Measurements from ENCODE around the gene TRPM6. TPM values are rescaled to one million over a fixed set of nuclear protein-coding genes. Genes with fewer than 3 reads are reported as not detected.

Gene TRPM6, protein sequence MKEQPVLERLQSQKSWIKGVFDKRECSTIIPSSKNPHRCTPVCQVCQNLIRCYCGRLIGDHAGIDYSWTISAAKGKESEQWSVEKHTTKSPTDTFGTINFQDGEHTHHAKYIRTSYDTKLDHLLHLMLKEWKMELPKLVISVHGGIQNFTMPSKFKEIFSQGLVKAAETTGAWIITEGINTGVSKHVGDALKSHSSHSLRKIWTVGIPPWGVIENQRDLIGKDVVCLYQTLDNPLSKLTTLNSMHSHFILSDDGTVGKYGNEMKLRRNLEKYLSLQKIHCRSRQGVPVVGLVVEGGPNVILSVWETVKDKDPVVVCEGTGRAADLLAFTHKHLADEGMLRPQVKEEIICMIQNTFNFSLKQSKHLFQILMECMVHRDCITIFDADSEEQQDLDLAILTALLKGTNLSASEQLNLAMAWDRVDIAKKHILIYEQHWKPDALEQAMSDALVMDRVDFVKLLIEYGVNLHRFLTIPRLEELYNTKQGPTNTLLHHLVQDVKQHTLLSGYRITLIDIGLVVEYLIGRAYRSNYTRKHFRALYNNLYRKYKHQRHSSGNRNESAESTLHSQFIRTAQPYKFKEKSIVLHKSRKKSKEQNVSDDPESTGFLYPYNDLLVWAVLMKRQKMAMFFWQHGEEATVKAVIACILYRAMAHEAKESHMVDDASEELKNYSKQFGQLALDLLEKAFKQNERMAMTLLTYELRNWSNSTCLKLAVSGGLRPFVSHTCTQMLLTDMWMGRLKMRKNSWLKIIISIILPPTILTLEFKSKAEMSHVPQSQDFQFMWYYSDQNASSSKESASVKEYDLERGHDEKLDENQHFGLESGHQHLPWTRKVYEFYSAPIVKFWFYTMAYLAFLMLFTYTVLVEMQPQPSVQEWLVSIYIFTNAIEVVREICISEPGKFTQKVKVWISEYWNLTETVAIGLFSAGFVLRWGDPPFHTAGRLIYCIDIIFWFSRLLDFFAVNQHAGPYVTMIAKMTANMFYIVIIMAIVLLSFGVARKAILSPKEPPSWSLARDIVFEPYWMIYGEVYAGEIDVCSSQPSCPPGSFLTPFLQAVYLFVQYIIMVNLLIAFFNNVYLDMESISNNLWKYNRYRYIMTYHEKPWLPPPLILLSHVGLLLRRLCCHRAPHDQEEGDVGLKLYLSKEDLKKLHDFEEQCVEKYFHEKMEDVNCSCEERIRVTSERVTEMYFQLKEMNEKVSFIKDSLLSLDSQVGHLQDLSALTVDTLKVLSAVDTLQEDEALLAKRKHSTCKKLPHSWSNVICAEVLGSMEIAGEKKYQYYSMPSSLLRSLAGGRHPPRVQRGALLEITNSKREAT (N-terminal part only)
- total RNA-seq (10 to 100 TPM in 2 of 5 donors, 1 to 10 TPM in 2, not detected in 1; 1.1 to 18.8 (median 7.9) TPM), polyA plus RNA-seq (under 1 TPM in 2 of 3 donors, not detected in 1; under 0.01 to 0.28 TPM)
- long read RNA-seq, donor 1 = 0 reads
- long read RNA-seq, donor 2 = 0 reads
- long read RNA-seq, donor 3 = 0 reads
- long read RNA-seq, donor 4 = 0 reads
- long read RNA-seq, donor 5 = 0 reads
- long read RNA-seq, donor 6 = 0 reads
- long read RNA-seq, donor 7 = 0 reads
- long read RNA-seq, donor 8 = 0 reads
- long read RNA-seq, donor 9 = 0 reads
- long read RNA-seq, donor 10 = 0 reads

DNA sequence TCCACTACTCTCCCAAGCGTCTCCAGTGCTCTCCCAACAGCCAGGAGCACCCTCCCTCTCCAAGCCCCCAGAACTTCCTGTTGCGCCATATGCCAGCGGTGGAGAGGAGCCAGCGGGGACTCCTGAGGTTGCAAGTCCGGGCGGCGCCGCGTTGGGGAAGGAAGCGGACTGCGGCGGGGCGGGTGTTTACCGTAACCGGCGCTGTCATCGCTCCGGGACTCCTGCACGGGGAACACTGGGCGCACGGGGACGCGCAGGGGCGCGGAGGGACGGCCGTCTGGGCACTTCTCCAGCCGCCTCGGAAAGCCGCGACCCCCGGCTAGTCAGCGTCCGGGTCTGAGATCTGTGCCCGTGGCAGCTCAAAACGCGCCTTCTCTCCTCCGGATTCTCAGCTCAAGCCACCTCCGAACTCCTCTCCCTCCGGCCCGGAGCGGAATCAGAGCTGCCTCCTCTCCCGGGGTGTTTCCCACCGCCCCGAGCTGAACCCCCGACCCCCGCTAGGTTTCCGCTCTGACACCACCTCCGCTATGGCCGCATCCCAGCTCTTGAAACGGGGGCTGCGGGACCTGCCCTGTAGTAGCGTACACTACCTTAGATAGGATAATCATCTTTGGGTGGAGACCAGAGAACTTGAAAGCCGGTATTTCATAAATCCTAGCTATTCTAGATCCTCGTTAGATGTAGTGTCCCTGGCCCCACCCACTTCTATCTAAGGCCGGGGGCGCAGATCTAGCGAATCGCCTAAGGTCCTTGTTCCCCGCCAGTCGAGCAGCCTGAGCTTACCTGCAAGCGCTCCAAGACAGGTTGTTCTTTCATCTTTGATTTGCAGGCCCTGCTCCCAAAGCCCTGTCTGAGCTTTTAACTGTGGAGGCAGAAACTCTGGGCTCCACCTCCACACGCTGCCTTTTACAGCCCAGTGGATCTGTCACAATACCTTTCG lies at the start of gene TRPM6:
TSS of gene TRPM6 (minus strand) at position 881 of the 940 bp plus-strand sequence. CDS start at position 816, 65 bp downstream.
- H3K27me3 ChIP-seq = no peaks in the 10 kb centered on the region
- H3K4me1 ChIP-seq = peaks cover 5 to 20% (median 15%) of the 10 kb centered on the region in 4 donors
- no peaks in the 10 kb centered on the region for H3K9me3 ChIP-seq
- peak within 1 kb of the TSS; percentile 9 to 82 (median 80) for H3K27ac ChIP-seq
- 2 to 7% (median 3%) methylated on average over 28 to 64 of the region's 64 CpGs for WGBS, 5 donors
- peak within 1 kb of the TSS; percentile 58 to 74 (median 67) for H3K4me3 ChIP-seq
- TF ChIP-seq POLR2AphosphoS5 (IDR thresholded peaks at IDR 0.05) = peak; percentile 49 to 65 (median 52)
- TF ChIP-seq, protein P1, sequence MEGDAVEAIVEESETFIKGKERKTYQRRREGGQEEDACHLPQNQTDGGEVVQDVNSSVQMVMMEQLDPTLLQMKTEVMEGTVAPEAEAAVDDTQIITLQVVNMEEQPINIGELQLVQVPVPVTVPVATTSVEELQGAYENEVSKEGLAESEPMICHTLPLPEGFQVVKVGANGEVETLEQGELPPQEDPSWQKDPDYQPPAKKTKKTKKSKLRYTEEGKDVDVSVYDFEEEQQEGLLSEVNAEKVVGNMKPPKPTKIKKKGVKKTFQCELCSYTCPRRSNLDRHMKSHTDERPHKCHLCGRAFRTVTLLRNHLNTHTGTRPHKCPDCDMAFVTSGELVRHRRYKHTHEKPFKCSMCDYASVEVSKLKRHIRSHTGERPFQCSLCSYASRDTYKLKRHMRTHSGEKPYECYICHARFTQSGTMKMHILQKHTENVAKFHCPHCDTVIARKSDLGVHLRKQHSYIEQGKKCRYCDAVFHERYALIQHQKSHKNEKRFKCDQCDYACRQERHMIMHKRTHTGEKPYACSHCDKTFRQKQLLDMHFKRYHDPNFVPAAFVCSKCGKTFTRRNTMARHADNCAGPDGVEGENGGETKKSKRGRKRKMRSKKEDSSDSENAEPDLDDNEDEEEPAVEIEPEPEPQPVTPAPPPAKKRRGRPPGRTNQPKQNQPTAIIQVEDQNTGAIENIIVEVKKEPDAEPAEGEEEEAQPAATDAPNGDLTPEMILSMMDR (IDR thresholded peaks at IDR 0.05) = no peak
- intact Hi-C loops (cut with DNase I; ENCODE audit: low total_unique reads) = no loop called here
- DNase-seq = peak; percentile 77 to 87
- H3K36me3 ChIP-seq = no peaks in the 10 kb centered on the region

DNA sequence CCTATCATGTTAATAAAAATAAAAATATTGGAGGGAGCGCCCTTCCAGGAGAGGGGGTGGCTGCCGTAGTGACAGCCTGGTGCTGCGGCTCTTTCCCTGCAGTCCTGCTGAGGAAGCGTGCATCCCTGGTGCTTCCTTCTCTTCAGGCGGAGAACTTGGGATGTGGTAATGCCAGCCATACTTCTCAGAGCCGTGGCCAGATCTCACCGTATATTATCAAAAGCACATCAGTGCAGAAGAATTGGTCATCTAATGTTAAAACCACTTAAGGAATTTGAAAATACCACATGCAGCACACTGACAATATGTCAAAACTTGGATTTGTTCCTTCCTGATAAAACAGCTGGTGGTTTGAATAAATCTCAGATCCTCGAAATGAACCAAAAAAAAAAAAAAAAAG lies 47.3 kb upstream of the TRPM6 start:
- Histone ChIP-seq H3K9me3 (peaks cover 0 to 11% (median 10%) of the 10 kb centered on the region in 4 donors), H3K4me3 (no peak overlapping the region), H3K27me3 (no peaks in the 10 kb centered on the region), H3K36me3 (no peaks in the 10 kb centered on the region), H3K27ac (no peak overlapping the region), H3K4me1 (no peaks in the 10 kb centered on the region)
- DNase-seq = no peak
- WGBS, 5 donors = 68 to 81% (median 74%) methylated on average over 8 of the region's 8 CpGs
- intact Hi-C loops (cut with DNase I; ENCODE audit: low total_unique reads) = no loop called here
- TF ChIP-seq POLR2A (IDR thresholded peaks at IDR 0.05) = no peak
- TF ChIP-seq POLR2AphosphoS5 (IDR thresholded peaks at IDR 0.05) = no peak
- TF ChIP-seq, protein P1 (IDR thresholded peaks at IDR 0.05) = no peak
- TF ChIP-seq EP300 (IDR thresholded peaks at IDR 0.05) = no peak

DNA sequence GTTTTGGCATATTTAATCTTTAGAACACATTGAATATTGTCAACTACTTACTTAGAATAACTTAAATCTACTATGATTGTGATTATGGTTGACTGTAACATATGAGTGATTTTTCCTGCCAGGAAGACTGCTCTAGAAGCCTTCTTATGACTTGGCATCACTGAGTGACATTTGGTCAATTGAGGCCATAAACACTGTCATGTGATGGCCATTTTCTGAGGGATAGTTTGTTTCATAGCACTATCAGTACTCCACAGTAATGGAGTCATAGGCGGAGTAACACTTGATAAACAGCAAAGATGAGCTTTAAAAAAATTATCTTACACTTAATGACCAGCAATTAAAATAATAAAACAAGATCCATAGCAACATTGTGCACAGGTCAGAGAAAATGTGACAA lies 34.0 kb upstream of the TRPM6 start:
- no peaks in the 10 kb centered on the region for H3K9me3 ChIP-seq
- no peaks in the 10 kb centered on the region for H3K27me3 ChIP-seq
- no peak for DNase-seq
- no peaks in the 10 kb centered on the region for H3K4me1 ChIP-seq
- TF ChIP-seq POLR2A (IDR thresholded peaks at IDR 0.05) (no peak), EP300 (IDR thresholded peaks at IDR 0.05) (no peak), POLR2AphosphoS5 (IDR thresholded peaks at IDR 0.05) (no peak)
- intact Hi-C loops (cut with DNase I; ENCODE audit: low total_unique reads) = no loop called here
- no peak overlapping the region for H3K4me3 ChIP-seq
- no peak overlapping the region for H3K27ac ChIP-seq
- WGBS, 5 donors = 82 to 100% (median 87%) methylated on average over 1 of the region's 1 CpG
- no peaks in the 10 kb centered on the region for H3K36me3 ChIP-seq

All from stomach (tissue), 19 donors.